ENCODE results near the gene EDEM1.

DNA sequence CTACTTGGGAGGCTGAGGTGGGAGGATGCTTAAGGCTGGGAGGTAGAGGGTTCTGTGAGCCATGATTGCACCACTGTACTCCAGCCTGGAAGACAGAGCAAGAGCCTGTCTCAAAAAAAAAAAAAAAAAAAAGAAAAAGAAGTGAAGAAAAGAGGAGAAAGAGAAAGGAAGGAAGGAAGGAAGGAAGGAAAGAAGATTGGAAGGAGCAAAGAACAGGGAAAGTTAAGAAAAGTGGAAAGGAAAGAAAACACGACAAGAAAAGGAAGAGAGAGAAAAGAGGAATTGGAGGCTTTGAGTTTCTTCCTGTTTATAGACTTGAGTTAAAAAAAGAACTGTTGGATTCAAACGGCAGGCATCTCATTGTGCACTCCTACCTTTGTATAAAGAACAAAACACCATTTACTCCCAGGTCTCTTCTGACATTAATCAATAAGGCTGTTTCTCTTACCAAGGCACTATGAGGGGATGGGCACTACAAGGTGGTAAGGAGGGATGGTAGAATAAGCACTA, 73.5 kb downstream of the EDEM1 start:
- TF ChIP-seq, protein P1, sequence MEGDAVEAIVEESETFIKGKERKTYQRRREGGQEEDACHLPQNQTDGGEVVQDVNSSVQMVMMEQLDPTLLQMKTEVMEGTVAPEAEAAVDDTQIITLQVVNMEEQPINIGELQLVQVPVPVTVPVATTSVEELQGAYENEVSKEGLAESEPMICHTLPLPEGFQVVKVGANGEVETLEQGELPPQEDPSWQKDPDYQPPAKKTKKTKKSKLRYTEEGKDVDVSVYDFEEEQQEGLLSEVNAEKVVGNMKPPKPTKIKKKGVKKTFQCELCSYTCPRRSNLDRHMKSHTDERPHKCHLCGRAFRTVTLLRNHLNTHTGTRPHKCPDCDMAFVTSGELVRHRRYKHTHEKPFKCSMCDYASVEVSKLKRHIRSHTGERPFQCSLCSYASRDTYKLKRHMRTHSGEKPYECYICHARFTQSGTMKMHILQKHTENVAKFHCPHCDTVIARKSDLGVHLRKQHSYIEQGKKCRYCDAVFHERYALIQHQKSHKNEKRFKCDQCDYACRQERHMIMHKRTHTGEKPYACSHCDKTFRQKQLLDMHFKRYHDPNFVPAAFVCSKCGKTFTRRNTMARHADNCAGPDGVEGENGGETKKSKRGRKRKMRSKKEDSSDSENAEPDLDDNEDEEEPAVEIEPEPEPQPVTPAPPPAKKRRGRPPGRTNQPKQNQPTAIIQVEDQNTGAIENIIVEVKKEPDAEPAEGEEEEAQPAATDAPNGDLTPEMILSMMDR (IDR thresholded peaks at IDR 0.05), result no peak
- TF ChIP-seq POLR2A (IDR thresholded peaks at IDR 0.05), result no peak

Data from ovary (tissue), 3 donors.